Panc1 (cell line): ENCODE data around the gene PSORS1C1.

Experiments used
- CTCF ChIP-seq: fragments of 450-650 bp; IDR thresholded peaks from 2 replicates; pipeline ENCODE4 v1.5.1; 2017; ENCODE audit warnings: mild to moderate bottlenecking
- POLR2AphosphoS5 ChIP-seq: IDR thresholded peaks from 2 replicates; pipeline ENCODE4 v1.6.1; 2012; ENCODE audit warnings: mild to moderate bottlenecking, low read depth, low read length, moderate library complexity
- REST ChIP-seq, 2 experiments: IDR thresholded peaks; 2 replicates each; pipeline ENCODE4 v1.6.1; 2011 to 2012; ENCODE audit warnings: low read depth in 2 of 2, control low read depth in 1 of 2, low read length in 1 of 2, mild to moderate bottlenecking in 1 of 2, moderate library complexity in 1 of 2; ENCODE audit not compliant: insufficient read depth in 1 of 2
- SIN3A ChIP-seq: IDR thresholded peaks from 2 replicates; pipeline ENCODE4 v1.6.1; 2012; ENCODE audit warnings: low read depth, mild to moderate bottlenecking, low read length, moderate library complexity, borderline replicate concordance; ENCODE audit not compliant: insufficient read depth
- TCF7L2 ChIP-seq: IDR thresholded peaks from 2 replicates; pipeline ENCODE4 v1.6.1; 2011; ENCODE audit warnings: mild to moderate bottlenecking, low read depth, low read length, inconsistent platforms

- TF ChIP-seq CTCF (no peak), POLR2AphosphoS5 (no peak), REST (IDR thresholded peaks at IDR 0.05; ENCODE audit: insufficient read depth in 1 of 2, low read depth in 2 of 2, low read length in 1 of 2) (no peak), SIN3A (no peak), TCF7L2 (no peak)
Measured at GRCh38 chr6:31170600-31170881, 55.9 kb downstream of the PSORS1C1 start, which contains the start of gene POU5F1.
